Measurements from ENCODE around the gene FIG4.
"Not testable (repeated sequence)": the region's sequence is repeated elsewhere in the genome, so short reads cannot be mapped to it uniquely, and the experiment has no call there.

The FIG4 gene

GRCh38 chr6:109690737-109691621 is at the start of gene FIG4, which contains the start of gene AK9:
TSS of gene FIG4 (plus strand) at chr6:109691296. CDS start at chr6:109691436, 140 bp downstream.
TSS of gene AK9 (minus strand) at chr6:109691202. CDS start at chr6:109675745, 15,457 bp downstream.
- DNase-seq = peak; percentile 94

DNA sequence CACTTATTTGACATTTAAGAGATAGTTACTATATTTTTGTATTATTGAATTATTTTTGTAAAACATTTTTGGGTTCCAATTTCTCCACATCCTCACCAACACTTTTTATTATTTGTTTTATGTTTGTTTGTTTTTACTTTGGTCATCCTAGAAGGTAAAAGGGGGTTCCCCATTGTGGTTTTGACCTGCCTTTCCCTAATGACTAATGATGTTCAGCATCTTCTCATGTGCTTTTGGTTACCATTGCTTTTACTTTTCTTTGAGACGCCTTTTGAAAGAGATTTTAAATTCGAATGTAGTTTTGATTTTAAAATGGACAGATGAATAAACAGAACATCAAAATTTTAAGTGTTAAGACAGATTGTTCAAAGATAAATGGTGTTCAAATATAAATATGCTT is 47.0 kb upstream of the FIG4 start:
- no peak for DNase-seq

- no peak for DNase-seq
These were observed 37.8 kb upstream of the FIG4 start for GRCh38 chr6:109653264-109653663.

GRCh38 chr6:109655761-109656262 is 35.3 kb upstream of the FIG4 start:
- DNase-seq = no peak

- DNase-seq = no peak
These were observed 30.4 kb upstream of the FIG4 start for GRCh38 chr6:109660526-109661320.

DNA sequence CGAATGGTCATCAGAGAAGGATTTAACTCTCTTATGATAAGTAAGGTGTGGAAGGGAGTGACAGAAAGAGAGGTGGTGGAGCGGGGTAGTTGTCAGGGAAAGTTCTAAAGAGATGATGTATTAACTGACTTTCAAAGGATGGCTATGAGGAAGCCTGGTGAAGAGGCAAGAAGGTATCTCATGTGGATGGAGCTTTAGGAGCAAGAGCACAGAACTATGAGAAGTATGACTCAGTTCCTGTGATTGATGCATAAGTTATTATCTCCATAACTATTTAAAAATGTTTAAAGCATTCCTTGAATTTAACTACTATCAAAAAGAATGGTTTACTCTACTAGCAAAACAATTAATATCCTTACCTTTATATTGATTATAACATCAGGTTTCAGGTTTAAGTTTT is 28.9 kb upstream of the FIG4 start:
- no peak for DNase-seq

- no peak for DNase-seq
These were observed 21.3 kb upstream of the FIG4 start for GRCh38 chr6:109669811-109670210.

DNA sequence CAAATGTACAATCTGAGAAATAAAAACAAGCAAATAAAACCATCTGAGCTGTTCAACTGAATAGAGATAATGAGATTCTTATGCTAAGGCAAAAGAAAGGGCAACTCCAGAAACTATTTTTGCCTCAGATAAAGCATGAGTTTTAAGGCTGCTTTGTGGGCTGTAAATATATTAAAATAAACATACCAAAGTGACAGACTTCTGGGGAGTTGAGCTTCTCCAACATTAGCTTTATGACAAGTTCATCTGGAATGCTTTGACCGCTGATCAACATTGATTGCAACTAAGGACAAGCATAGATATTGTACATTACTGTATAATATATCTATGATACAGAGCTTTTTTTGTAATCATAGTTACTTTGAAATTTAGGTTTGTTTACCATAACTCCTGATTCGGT is 19.4 kb upstream of the FIG4 start:
- DNase-seq = no peak

DNA sequence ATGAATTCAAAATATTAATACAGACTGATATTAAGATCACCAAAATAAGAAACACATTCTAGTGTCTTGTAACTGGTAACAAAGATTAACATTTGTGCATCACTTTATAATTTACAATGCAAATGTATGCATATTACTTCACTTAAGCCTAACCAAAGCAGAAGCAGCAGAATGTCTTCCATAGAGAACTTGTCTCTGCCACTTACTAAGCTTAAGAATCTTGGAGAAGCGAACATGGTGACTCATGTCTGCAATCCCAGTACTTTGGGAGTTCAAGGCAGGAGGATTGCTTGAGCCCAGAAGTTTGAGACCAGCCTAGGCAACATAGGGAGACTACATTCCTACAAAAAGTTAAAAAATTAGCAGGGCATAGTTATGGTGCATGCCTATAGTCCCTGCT is 18.9 kb upstream of the FIG4 start:
- DNase-seq = no peak

- DNase-seq = no peak
These were observed 18.3 kb upstream of the FIG4 start for GRCh38 chr6:109672839-109673238.

DNA sequence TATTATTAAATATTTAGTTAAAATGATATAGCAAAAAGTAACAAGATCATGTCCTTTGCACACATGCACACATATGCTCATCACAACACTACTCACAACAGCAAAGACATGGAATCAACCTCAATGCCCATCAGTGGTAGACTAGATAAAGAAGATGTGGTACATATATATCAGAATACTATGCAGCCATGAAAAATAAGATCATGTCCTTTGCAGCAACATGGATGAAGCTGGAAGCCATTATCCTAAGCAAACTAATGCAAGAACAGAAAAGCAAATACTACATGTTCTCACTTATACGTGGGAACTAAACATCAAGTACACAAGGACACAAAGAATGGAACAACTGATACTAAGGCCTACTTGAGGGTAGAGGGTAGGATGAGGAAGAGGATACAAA is 14.4 kb upstream of the FIG4 start:
- DNase-seq = no peak

- DNase-seq = no peak
These were observed 12.9 kb upstream of the FIG4 start for GRCh38 chr6:109678240-109678639.

DNA sequence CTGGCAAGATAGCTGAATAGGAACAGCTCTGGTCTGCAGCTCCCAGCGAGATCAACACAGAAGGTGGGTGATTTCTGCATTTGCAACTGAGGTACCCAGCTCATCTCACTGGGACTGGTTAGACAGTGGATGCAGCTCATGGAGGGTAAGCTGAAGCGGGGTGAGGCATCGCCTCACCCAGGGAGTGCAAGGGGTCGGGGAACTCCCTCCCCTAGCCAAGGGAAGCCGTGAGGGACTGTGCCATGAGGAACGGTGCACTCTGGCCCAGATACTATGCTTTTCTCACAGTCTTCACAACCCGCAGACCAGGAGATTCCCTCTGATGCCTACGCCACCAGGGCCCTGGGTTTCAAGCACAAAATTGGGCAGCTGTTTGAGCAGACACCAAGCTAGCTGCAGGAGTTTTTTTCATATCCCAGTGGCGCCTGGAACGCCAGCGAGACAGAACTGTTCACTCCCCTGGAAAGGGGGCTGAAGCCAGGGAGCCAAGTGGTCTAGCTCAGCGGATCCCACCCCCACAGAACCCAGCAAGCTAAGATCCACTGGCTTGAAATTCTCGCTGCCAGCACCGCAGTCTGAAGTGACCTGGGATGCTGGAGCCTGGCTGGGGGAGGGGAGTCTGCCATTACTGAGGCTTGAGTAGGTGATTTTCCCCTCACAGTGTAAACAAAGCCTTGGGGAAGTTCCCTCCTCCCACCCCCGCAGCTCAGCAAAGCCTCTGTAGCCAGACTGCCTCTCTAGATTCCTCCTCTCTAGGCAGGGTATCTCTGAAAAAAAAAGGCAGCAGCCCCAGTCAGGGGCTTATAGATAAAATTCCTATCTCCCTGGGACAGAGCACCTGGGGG is 12.2 kb upstream of the FIG4 start:
- DNase-seq = not testable (repeated sequence)

DNA sequence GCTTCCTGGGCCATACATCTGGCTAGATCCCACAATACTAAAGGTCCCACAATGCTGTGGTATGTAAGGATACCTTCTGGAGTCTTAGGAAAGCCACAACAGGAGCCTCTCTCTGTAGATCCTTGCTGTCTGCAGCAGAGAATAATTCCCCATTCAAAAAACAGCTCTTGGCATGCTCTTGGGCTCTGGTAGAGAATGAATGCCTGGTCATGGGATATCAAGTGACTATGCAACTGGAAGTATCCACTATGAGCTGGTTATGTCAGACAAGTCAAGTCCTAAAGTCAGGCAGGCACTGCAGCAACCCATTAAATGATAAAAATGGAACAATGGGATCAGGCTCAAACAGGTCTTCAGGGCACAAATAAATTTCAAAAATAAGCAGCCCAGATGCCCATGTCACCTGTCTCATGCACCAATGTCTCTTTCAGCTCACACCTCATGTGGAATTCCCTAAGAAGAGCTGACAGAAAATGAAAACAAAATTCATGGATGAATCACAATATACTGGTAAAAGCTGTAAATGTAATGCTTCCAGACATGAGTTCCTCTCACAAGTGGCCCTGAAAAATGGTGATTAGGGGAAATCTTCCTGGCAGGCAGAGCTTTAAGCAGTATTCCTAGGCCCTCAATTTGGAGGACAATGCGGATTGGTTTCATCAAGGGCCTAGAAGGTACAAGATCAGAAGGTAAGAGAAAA is 4.4 kb upstream of the FIG4 start:
- DNase-seq = no peak

- DNase-seq = no peak
These were observed 3.8 kb upstream of the FIG4 start for GRCh38 chr6:109687271-109687761.

GRCh38 chr6:109690373-109690736 is 741 bp upstream of the FIG4 start:
- DNase-seq = no peak

DNA sequence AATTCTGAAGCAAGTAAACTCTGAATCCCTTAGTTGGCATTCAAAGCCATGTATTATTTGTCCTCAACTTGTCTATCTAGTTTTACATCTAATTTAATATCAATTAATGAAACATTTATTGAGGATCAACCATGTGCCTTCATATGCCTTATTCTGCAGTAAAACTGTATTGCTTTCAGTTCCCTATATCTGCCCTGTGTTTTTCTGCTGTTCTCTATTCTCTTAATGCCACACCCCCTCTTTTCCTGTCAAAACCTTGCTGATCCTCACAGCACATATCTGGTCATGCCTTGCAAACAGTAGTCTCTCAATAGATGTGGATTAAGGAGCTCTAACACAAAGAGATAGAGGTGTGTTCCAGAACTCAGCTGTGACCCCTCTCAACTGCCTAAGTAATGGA is 2.0 kb downstream of the FIG4 start:
- no peak for DNase-seq

DNA sequence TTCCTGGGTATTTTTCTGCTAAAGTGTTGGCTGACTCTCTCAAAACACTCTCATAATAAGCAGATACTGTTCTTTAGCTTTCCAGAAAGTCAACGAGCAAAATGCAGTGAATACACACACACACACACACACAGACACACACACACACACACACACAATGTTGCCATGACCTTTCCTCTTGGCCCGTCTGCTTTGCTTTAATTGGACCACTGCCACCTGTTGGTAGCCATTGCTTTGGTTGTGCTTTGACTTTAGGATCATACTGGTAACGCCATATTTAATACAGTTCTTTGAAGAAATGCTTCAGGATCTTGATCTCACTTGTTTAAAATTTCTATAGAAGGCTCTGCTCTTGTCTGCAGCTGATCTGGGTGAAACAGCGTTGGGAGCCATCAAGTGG is 4.4 kb downstream of the FIG4 start:
- no peak for DNase-seq

GRCh38 chr6:109696355-109696754 is 5.3 kb downstream of the FIG4 start:
- DNase-seq = no peak

DNA sequence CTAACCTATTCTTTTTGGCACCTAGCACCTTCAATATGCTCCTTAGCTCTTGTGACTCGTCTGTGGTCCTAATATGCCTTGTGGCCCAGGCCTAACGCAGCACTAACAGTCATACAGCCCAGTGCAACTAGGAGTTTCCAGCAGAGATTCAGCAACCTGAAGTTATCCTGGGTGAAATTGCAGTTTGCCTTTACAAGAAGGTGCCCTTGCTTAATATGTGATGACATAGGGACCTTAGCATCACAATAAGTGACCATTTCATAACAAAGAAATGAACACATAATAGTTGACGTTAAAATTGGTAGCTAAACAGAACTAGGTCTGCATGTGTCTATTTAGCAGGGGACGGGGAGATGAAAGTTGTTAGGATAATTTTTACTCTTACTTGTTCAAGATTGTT is 10.1 kb downstream of the FIG4 start:
- DNase-seq = no peak

GRCh38 chr6:109701774-109702173 is 10.7 kb downstream of the FIG4 start:
- DNase-seq = no peak

DNA sequence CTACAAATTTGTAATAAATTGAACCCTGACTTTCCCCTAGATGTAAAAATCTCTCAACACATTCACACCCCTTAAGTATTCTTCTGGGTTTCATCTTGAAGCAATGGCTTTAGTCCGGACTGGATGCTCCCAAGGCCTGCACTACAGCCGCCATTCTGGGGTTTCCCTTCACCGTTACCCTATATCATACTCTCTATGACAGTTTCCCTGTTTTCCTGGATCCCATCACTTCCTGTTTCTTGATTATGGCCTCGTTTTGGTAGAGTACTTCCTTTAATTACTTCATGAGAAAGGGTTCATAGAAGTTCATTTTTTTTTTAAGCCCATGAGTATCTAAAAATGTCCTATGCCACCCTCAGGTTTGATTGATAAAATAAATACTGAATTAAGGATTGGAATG is 11.7 kb downstream of the FIG4 start:
- no peak for DNase-seq

Data from NCI-H1694 treated with DMSO at 0.1 percent for 48 hours (cell line).